Transverse colon (tissue), 4 donors: ENCODE data around the gene GJA5. TPM values are rescaled to one million over a fixed set of nuclear protein-coding genes. Genes with fewer than 3 reads are reported as not detected.

Experiments
- DNase-seq: peaks from one replicate; pipeline ENCODE4 v3.0.0-alpha.2; 2019
- H3K27ac ChIP-seq, 4 donors: fragments of 200-600 bp; sonication (generic); 2 replicates each; pipeline ENCODE4 v1.5.1; 2016 to 2018; ENCODE audit warnings: inconsistent platforms in 4 of 4
- H3K27me3 ChIP-seq: fragments of 200-600 bp; sonication (generic); 2 replicates; pipeline ENCODE4 v1.5.1; 2017; ENCODE audit warnings: inconsistent platforms
- H3K36me3 ChIP-seq, 4 donors: fragments of 200-600 bp; sonication (generic); 2 replicates each; pipeline ENCODE4 v1.5.1; 2017 to 2019; ENCODE audit warnings: inconsistent platforms in 4 of 4
- H3K4me1 ChIP-seq, 4 donors: fragments of 200-600 bp; sonication (generic); 2 replicates each; pipeline ENCODE4 v1.5.1; 2017 to 2020; ENCODE audit warnings: inconsistent platforms in 4 of 4
- H3K4me3 ChIP-seq, 4 donors: fragments of 200-600 bp; sonication (generic); 1 replicate in 1 of 4; 2 replicates in 3 of 4; pipeline versions ENCODE4 v1.5.1 to v1.6.1; 2017 to 2019; ENCODE audit warnings: inconsistent platforms in 4 of 4
- H3K9me3 ChIP-seq, 2 donors: fragments of 200-600 bp; sonication (generic); 2 replicates each; pipeline ENCODE4 v1.5.1; 2017 to 2019; ENCODE audit warnings: inconsistent platforms in 2 of 2
- CTCF ChIP-seq, 5 experiments: fragments of 200-600 bp in 3 of 5; fragments of 450-650 bp in 2 of 5; sonication (generic) in 3 of 5; IDR thresholded peaks; 1 replicate in 2 of 5; 2 replicates in 3 of 5; pipeline ENCODE4 v1.5.1; 2016 to 2017; ENCODE audit warnings: antibody characterized with exemption in 5 of 5, inconsistent platforms in 3 of 5, mild to moderate bottlenecking in 2 of 5, moderate library complexity in 1 of 5
- EP300 ChIP-seq: sonication (generic); formaldehyde crosslinking; IDR thresholded peaks from one replicate; pipeline ENCODE4 v1.6.1; 2017; ENCODE audit warnings: antibody characterized with exemption, low read depth
- POLR2A ChIP-seq: fragments of 450-650 bp; IDR thresholded peaks from one replicate; pipeline ENCODE4 v1.6.1; 2016; ENCODE audit warnings: antibody characterized with exemption, mild to moderate bottlenecking, moderate library complexity
- POLR2AphosphoS5 ChIP-seq, 3 donors: sonication (generic); formaldehyde crosslinking; IDR thresholded peaks; one replicate each; pipeline ENCODE4 v1.6.1; 2016; ENCODE audit warnings: antibody characterized with exemption in 3 of 3
- WGBS, 2 donors: methylation state at CpG; one replicate each; pipeline ENCODE4 v1.1.5; 2018; ENCODE audit warnings: low coverage in 1 of 2; 5-methylcytosine and 5-hydroxymethylcytosine counted together
- in situ Hi-C, 4 donors: fragments of 200-750 bp; cut with MboI; loops; one replicate each; pipeline versions ENCODE4 v1.15.0 to v1.15.1; 2017; ENCODE audit warnings: low sequenced_read_pairs in 3 of 4, low pct_ligation_motif_present in 1 of 4, low pct_unique_long_range_greater_than_20kb in 1 of 4
- intact Hi-C: fragments of 100-400 bp; cut with DNase I; formaldehyde crosslinking; loops from one replicate; pipeline ENCODE4 v1.15.1; 2023; ENCODE audit warnings: low total_unique reads
- total RNA-seq, 4 donors: library from RNA; depleted of rRNA; stranded (reverse); fragments of >200 nt; gene quantifications; one replicate each; pipeline ENCODE4 v1.1.0, GENCODE V29; 2016

GJA5 gene
- total RNA-seq, 4 donors from 2014 or later: 0.75 to 119 (median 1.6) TPM

GRCh38 chr1:147719029-147719698, 41.2 kb downstream of the GJA5 start:
- in situ Hi-C loops (loop anchor here in 2 of 4 donors (25.0 kb wide), 1 partner anchor 168 kb away; no protein-coding TSS in a partner anchor), intact Hi-C loops (no loop called here)
- H3K9me3 ChIP-seq: no peaks in the 10 kb centered on the region
- no peak overlapping the region for H3K4me3 ChIP-seq
- H3K36me3 ChIP-seq: no peaks in the 10 kb centered on the region
- H3K27ac ChIP-seq: peak overlapping the region in 2 of 4 donors; percentile 1 to 11
- TF ChIP-seq POLR2AphosphoS5 (IDR thresholded peaks at IDR 0.05) (no peak), POLR2A (no peak), EP300 (no peak), CTCF (IDR thresholded peaks at IDR 0.05) (no peak)
- H3K27me3 ChIP-seq: no peaks in the 10 kb centered on the region
- WGBS, 2 donors: 83% methylated on average over 4 to 7 of the region's 7 CpGs
- DNase-seq: peak; percentile 16
- peaks cover 0 to 6% (median 3%) of the 10 kb centered on the region in 4 donors for H3K4me1 ChIP-seq

GRCh38 chr1:147717706-147718097, 42.7 kb downstream of the GJA5 start:
- no peak overlapping the region for H3K4me3 ChIP-seq
- peaks cover 2% of the 10 kb centered on the region for H3K27me3 ChIP-seq
- TF ChIP-seq POLR2A (no peak), CTCF (IDR thresholded peaks at IDR 0.05) (no peak), POLR2AphosphoS5 (IDR thresholded peaks at IDR 0.05) (no peak)
- H3K36me3 ChIP-seq: no peaks in the 10 kb centered on the region
- DNase-seq: peak; percentile 49
- peak overlapping the region; percentile 58 to 73 (median 64) for H3K27ac ChIP-seq
- peaks cover 0 to 6% (median 1%) of the 10 kb centered on the region in 4 donors for H3K4me1 ChIP-seq
- H3K9me3 ChIP-seq: no peaks in the 10 kb centered on the region
- in situ Hi-C loops: loop anchor here in 2 of 4 donors (25.0 kb wide), 1 partner anchor 170 kb away; no protein-coding TSS in a partner anchor
- intact Hi-C loops: no loop called here
- WGBS, 2 donors: 40% methylated on average over 4 of the region's 4 CpGs; no CpG with 5 or more reads in 1 of the 2 donors

- H3K9me3 ChIP-seq: no peaks in the 10 kb centered on the region
- intact Hi-C loops (no loop called here), in situ Hi-C loops (loop anchor here in 2 of 4 donors (25.0 kb wide), 1 partner anchor 170 kb away; no protein-coding TSS in a partner anchor)
- H3K27me3 ChIP-seq: peaks cover 7% of the 10 kb centered on the region
- WGBS, 2 donors: 76 to 81% methylated on average over 4 to 6 of the region's 6 CpGs
- TF ChIP-seq POLR2A (no peak), POLR2AphosphoS5 (IDR thresholded peaks at IDR 0.05) (peak in 2 of 3 donors; percentile 8 to 59)
- DNase-seq: peak; percentile 75
- H3K27ac ChIP-seq: peak overlapping the region; percentile 58 to 73 (median 64)
- no peak overlapping the region for H3K4me3 ChIP-seq
- no peaks in the 10 kb centered on the region for H3K36me3 ChIP-seq
- peaks cover 0 to 6% (median 1%) of the 10 kb centered on the region in 4 donors for H3K4me1 ChIP-seq
Measured at GRCh38 chr1:147717051-147717705, 43.2 kb downstream of the GJA5 start.

- intact Hi-C loops (no loop called here), in situ Hi-C loops (loop anchor here in 2 of 4 donors (25.0 kb wide), 1 partner anchor 175 kb away; no protein-coding TSS in a partner anchor)
- H3K9me3 ChIP-seq: no peaks in the 10 kb centered on the region
- H3K4me1 ChIP-seq: peaks cover 0 to 3% (median 1%) of the 10 kb centered on the region in 4 donors
- H3K4me3 ChIP-seq: no peak overlapping the region
- no peak for TF ChIP-seq POLR2AphosphoS5 (IDR thresholded peaks at IDR 0.05)
- no peak for TF ChIP-seq EP300
- TF ChIP-seq CTCF (IDR thresholded peaks at IDR 0.05): no peak
- no peak for TF ChIP-seq POLR2A
- H3K27me3 ChIP-seq: peaks cover 26% of the 10 kb centered on the region
- DNase-seq: no peak
- H3K27ac ChIP-seq: no peak overlapping the region
- H3K36me3 ChIP-seq: no peaks in the 10 kb centered on the region
Measured at GRCh38 chr1:147712605-147713004, 47.8 kb downstream of the GJA5 start.

Other genes starting within 250 kb of the GJA5 start
- 10 to 100 TPM in 2 of 4 donors, 1 to 10 TPM in 2; 3.4 to 17.1 (median 9.0) TPM for gene BCL9, start 219.1 kb downstream of the GJA5 start, total RNA-seq
- gene ACP6, start 90.1 kb downstream of the GJA5 start, total RNA-seq: 10 to 100 TPM in 3 of 4 donors, 1 to 10 TPM in 1; 7.5 to 25.7 (median 19.9) TPM
- gene GJA8, start 142.2 kb upstream of the GJA5 start, total RNA-seq: not detected
- gene GPR89B, start 167.8 kb upstream of the GJA5 start, total RNA-seq: 10 to 100 TPM in 2 of 4 donors, 1 to 10 TPM in 2; 5.0 to 30.8 (median 12.5) TPM